T-helper 2 cell treated with Interferon-gamma antibody and Interleukin-4, amounts not matched to agents 5 μg/mL and 100 μg/mL, for 36 hours (primary cell): Measurements from ENCODE around the gene ITGA11.
"Not testable (repeated sequence)": the region's sequence is repeated elsewhere in the genome, so short reads cannot be mapped to it uniquely, and the experiment has no call there.

Experiments
- DNase-seq: peaks from one replicate; pipeline ENCODE4 v3.0.0; 2021; ENCODE audit warnings: low spot score
- H3K27ac Mint-ChIP-seq: one replicate; pipeline ENCODE4 v1.8.0; 2021; ENCODE audit warnings: mild to moderate bottlenecking, mixed read lengths
- H3K27me3 Mint-ChIP-seq: one replicate; pipeline ENCODE4 v1.8.0; 2021; ENCODE audit warnings: low read depth, mixed read lengths
- H3K36me3 Mint-ChIP-seq: one replicate; pipeline ENCODE4 v1.8.0; 2021; ENCODE audit warnings: low read depth, mixed read lengths
- H3K4me1 Mint-ChIP-seq: one replicate; pipeline ENCODE4 v1.8.0; 2021; ENCODE audit warnings: low read depth, mixed read lengths
- H3K4me3 Mint-ChIP-seq: one replicate; pipeline ENCODE4 v1.8.0; 2022; ENCODE audit warnings: mild to moderate bottlenecking, moderate library complexity, mixed read lengths
- H3K9me3 Mint-ChIP-seq: one replicate; pipeline ENCODE4 v1.8.0; 2021; ENCODE audit warnings: mixed read lengths

The ITGA11 gene

DNA sequence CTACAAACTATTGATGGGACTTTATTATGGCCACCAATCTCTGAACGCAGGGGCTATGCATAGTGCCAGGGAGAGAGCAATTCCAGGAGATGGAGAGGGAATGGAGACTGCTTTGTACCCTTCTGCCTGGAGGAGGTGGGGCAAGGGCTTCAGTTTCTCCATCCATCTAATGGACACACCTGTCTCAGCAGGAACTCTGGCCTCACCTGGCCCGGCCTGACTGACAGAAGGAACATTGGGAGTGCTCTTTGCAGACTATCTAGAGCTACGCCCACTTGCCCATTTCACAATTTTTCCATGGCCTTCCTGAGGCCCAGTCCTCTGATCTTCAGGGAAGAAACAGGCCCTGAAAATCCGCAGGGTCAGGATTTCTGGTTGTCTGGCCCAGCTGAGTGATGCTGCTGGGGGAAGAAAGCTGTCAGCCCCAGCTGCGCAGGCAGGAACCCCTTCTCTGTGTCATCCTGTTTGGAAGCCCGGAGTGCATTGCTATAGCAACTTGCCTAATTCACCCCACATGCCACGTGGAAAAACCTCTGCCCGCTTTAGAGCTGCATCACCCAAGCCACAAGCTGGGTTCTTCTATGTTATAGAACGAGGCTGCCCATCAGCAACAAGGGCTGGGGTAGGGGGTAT is 6.4 kb downstream of the ITGA11 start:
- Mint-ChIP-seq H3K27me3 (peaks cover 33% of the 10 kb centered on the region), H3K36me3 (no peaks in the 10 kb centered on the region), H3K27ac (no peak overlapping the region), H3K4me3 (no peak overlapping the region), H3K9me3 (no peaks in the 10 kb centered on the region), H3K4me1 (no peaks in the 10 kb centered on the region)
- DNase-seq = no peak

DNA sequence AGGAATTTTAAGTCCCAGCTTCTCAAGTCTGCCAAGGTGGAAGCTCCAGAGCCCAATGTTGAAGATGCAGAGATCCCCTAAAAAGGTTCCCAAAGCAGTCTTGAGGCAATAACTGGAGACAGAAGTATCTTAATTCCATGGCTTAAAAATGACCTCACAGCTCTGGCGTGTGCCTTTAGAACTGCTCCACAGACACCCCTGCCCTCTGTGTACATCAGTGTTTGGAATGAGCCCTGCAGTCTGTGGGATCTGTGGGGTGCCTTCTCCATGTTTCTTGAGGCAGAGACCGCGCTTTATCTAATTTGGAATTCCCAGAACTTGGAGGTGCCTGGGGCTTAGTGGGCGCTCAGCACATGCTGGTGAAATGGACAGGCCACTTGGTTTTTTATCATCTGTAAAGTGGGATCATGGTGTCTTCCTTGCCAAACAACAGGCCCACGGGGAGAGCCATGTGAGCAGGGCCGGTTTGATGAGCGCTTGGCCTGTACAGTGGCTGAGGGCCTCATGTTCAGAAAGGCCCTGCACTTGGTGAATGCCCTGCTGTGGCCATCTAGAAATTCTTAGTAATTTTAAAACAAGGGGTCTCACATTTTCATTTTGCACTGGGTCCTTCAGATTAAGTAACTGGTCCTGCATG is 7.1 kb downstream of the ITGA11 start:
- peaks cover 26% of the 10 kb centered on the region for H3K27me3 Mint-ChIP-seq
- no peak overlapping the region for H3K4me3 Mint-ChIP-seq
- no peak for DNase-seq
- H3K9me3 Mint-ChIP-seq = no peaks in the 10 kb centered on the region
- no peaks in the 10 kb centered on the region for H3K4me1 Mint-ChIP-seq
- no peaks in the 10 kb centered on the region for H3K36me3 Mint-ChIP-seq
- no peak overlapping the region for H3K27ac Mint-ChIP-seq

DNA sequence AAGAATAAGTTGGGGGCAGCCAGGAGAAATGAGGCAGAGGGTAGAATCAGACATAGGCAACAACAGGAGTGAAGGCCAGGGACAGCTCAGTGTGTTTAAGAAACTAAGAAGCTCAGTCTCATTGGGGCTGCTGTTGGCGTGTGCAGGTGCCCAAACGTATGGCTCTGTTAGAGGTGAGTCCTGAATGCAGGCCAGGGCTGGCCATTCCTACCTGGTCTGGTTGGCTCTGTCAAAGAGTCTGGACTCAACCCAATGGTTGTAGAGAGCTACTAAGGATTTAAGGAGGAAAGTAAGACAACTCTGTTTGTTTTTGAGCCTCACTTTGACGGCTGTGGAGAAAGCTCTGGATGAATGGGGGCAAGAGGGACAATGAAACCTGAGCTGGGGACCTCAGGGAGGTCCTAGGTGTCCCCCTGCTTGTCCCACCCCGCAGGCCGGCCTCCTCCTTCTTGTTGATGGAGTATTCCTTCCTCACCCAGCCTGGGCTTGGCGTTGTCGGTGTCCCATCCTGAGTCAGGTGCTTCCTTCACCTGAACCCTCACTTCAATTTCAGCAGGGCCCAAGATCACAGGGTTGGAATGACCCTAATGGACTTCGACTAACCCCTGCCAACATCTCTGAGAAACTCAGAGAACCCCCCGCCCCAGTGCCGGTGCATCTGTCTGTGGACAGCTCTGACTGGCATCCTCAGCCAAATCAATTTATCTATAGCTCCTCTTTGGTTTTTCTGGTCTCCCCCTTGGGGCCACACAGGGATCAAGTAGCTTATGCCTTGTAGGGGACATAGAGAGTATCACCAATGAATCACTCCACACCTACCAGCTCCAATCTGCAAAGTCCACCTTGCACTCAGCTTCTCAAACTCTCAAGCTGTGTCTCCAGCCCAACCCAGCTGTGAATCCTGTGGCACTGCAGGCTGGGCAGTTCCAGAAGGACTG is 8.3 kb downstream of the ITGA11 start:
- H3K4me3 Mint-ChIP-seq = no peak overlapping the region
- H3K36me3 Mint-ChIP-seq = no peaks in the 10 kb centered on the region
- peaks cover 15% of the 10 kb centered on the region for H3K27me3 Mint-ChIP-seq
- no peaks in the 10 kb centered on the region for H3K4me1 Mint-ChIP-seq
- DNase-seq = no peak
- no peak overlapping the region for H3K27ac Mint-ChIP-seq
- no peaks in the 10 kb centered on the region for H3K9me3 Mint-ChIP-seq

DNA sequence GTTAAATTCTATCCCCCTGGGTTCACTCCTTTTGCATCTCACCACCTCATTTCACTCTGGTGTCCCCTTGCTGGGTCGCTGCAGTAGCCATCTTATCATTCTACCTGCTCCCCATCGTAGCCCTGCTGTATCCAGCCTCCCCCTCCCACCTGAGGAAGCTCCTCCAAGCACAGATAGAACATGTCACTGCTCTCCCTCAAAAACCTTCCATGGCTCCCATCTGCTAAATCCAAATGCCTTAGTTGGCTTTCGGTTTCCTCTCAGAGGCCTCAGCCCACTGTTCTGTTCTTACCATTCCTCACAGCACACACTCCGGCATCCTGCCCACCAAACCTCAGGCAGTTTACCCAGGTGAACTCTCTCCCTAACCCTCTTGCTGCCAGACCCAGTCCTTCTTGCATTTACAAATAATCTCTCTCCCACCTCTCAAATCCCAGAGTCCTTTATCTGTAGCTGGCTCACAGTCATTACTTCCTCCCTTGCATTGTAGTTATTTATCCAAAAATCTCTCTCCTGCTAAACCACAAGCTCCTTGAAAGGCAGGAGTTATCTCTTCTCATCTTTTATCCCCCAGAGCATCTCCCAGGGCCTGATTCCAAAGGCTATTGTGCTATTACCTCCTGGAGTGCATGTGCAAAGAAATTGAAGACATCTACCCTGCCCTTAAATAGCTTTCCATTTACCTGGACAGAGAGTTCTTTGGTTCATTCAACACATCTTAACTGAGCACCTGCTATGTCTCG is 9.4 kb downstream of the ITGA11 start:
- not testable (repeated sequence) for H3K27ac Mint-ChIP-seq, H3K36me3 Mint-ChIP-seq, DNase-seq, H3K4me1 Mint-ChIP-seq, H3K4me3 Mint-ChIP-seq, H3K9me3 Mint-ChIP-seq, H3K27me3 Mint-ChIP-seq

DNA sequence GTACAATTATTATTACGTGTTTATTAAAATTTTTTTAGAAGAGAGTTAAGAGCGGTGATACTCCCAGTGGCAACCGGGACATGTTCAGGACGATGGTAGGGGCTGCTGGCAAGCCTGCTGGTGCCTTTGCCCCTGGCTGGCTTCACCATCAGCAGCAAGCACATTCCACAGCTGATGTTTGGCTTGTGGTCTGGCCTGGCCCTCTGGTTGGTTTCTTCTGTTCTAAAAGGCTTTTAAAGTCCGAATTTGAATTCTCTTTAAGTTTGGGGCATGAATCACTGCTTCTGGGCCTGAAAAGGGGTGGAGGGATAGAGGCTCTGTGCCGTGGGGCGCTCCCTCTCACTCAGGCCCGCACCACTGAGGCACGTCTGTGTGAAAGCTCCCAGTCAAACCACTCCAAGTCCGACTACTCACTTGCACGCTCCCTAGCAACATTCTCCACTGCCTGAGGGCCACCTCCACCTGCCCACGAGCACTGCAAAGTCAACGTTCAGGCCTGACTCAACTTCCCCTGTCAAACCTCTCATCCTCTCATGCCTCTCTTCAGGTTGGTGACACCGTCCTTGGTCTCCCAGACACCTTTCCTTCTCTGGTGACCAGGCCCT is 10.1 kb downstream of the ITGA11 start:
- H3K4me3 Mint-ChIP-seq = no peak overlapping the region
- H3K27me3 Mint-ChIP-seq = peaks cover 7% of the 10 kb centered on the region
- H3K36me3 Mint-ChIP-seq = no peaks in the 10 kb centered on the region
- no peaks in the 10 kb centered on the region for H3K9me3 Mint-ChIP-seq
- no peak for DNase-seq
- no peaks in the 10 kb centered on the region for H3K4me1 Mint-ChIP-seq
- no peak overlapping the region for H3K27ac Mint-ChIP-seq

DNA sequence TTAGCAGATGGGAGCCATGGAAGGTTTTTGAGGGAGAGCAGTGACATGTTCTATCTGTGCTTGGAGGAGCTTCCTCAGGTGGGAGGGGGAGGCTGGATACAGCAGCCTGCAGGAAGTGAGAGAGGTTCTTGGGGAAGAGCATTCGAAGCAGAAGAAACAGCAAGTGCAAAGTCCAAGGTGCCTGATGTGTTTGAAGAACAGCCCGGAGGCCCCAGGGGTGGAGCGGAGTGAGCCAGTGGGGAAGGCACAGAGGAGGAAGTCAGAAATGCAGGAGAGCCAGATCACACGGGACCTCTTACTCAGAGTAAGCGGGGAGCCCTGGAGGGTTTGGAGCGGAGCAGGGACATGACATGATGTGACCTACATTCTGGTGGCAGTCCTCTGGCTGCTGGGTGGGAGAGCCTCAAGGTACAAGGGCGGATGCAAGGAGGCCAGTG is 10.8 kb downstream of the ITGA11 start:
- Mint-ChIP-seq H3K27me3 (peaks cover 4% of the 10 kb centered on the region), H3K4me1 (no peaks in the 10 kb centered on the region), H3K9me3 (no peaks in the 10 kb centered on the region), H3K36me3 (no peaks in the 10 kb centered on the region), H3K4me3 (no peak overlapping the region), H3K27ac (no peak overlapping the region)
- no peak for DNase-seq

DNA sequence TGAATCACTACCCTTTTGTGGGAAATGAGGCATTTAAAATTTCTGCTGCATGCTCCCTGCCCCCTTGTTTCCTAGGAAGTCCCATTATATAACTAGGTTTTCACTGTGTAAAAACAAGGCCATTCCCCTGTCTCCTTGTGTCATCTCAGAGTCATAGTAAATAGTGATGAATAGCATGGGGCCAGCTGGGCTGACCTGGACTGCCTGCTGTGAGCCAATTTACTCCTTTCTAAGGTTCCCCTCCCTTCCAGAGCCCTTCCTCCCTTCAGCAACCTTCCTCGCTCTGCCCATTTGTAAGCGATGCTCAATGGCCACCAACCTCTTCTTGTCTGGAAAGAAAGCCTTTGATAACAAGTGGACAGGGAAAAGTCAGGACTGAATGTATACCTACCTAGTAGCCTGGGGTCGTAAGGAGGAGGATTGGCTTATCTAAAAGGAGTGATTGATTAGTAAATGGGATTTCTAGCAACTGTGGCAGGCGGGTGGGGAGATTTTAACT is 11.7 kb downstream of the ITGA11 start:
- no peaks in the 10 kb centered on the region for H3K36me3 Mint-ChIP-seq
- DNase-seq = no peak
- no peak overlapping the region for H3K4me3 Mint-ChIP-seq
- no peak overlapping the region for H3K27ac Mint-ChIP-seq
- H3K27me3 Mint-ChIP-seq = peaks cover 4% of the 10 kb centered on the region
- no peaks in the 10 kb centered on the region for H3K4me1 Mint-ChIP-seq
- H3K9me3 Mint-ChIP-seq = no peaks in the 10 kb centered on the region

DNA sequence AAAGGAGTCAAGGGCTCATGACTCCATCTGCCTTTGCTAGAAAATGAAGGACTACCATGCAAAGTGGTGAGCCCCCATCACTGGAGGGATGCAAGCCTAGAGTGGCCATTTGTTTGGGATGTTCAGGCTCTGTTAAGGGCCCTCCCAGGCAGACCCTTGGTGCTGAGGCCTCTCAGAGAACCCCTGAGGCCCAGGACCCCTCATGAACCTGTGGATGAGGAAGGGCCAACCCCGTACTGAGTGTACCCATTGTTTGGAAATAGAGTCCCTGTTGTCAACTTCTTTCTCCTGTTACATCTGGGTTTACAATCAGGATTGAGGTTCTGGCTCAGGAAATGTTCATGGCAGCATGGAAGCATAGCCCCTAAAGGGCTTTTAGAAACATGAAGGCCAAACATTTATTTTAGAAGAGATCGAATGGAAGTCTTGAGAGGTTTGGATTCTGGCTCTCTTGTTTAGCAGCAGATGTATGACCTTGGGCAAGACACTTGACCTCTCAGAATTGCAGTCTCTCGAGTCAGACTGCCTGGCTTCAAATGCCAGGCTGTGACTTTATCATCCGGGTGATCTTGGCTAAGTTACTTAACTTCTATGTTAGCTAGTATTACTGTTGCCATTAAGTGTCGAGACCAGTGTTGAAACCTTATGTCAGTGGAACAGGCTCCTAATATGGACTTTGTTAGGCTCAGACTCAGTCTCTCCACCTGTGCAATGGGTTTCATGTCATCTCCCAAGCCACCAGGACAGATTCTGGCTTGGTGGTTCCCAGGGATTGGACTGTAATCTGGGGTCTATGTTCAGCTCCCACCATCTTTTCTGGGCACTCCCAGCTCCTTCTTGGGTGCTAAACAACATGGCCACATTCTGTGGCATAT is 12.4 kb downstream of the ITGA11 start:
- no peaks in the 10 kb centered on the region for H3K9me3 Mint-ChIP-seq
- no peaks in the 10 kb centered on the region for H3K4me1 Mint-ChIP-seq
- H3K27ac Mint-ChIP-seq = no peak overlapping the region
- DNase-seq = no peak
- H3K36me3 Mint-ChIP-seq = no peaks in the 10 kb centered on the region
- no peak overlapping the region for H3K4me3 Mint-ChIP-seq
- peaks cover 4% of the 10 kb centered on the region for H3K27me3 Mint-ChIP-seq

DNA sequence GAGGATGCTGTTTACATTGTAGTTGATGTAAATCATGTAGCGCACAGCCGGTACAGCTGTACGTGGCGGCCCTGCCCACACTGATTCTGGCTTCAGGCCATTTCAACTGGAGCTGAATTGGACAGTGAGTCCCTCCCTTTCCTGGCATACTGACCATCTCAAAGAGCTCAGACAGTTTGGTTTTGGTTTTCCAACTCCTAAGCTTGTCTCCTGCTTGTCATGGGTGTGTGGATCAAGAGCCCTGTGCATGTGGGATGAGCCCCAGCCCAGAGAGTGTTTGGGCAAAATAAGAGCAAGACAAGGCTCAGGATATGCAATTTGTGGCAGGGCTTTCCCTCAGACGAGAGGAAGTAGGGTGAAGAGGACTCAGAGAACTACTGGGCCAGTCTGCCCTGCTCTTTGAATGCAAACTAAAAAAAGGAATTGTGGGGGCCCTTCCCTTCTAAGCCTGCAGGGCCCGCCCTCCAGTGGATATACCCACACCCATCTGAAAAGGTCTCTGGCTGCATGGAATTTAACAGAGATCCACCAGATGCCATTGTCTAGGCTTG is 13.3 kb downstream of the ITGA11 start:
- H3K36me3 Mint-ChIP-seq = no peaks in the 10 kb centered on the region
- H3K4me3 Mint-ChIP-seq = no peak overlapping the region
- H3K9me3 Mint-ChIP-seq = no peaks in the 10 kb centered on the region
- H3K27ac Mint-ChIP-seq = no peak overlapping the region
- H3K4me1 Mint-ChIP-seq = no peaks in the 10 kb centered on the region
- peaks cover 4% of the 10 kb centered on the region for H3K27me3 Mint-ChIP-seq
- no peak for DNase-seq

DNA sequence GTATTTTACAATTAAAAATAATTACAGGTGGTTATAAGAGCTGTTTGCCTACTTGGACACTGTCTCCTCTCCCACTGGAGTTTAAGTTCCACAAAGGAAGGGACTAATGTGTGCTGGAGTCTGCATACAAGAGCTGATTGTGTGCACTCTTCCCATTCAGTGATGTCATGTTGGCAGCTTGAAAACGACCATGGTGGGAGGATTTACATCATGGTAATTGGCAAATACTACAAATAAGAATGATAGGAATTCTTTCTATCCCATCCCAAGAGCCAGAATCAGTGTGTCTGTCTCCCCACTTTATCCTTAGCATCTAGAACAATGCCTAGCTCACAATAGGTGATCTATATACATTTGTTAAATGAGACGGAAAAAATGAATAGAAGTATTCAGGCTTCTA is 14.1 kb downstream of the ITGA11 start:
- no peak overlapping the region for H3K27ac Mint-ChIP-seq
- H3K27me3 Mint-ChIP-seq = peaks cover 4% of the 10 kb centered on the region
- H3K9me3 Mint-ChIP-seq = no peaks in the 10 kb centered on the region
- H3K4me1 Mint-ChIP-seq = no peaks in the 10 kb centered on the region
- no peaks in the 10 kb centered on the region for H3K36me3 Mint-ChIP-seq
- H3K4me3 Mint-ChIP-seq = no peak overlapping the region
- DNase-seq = no peak

DNA sequence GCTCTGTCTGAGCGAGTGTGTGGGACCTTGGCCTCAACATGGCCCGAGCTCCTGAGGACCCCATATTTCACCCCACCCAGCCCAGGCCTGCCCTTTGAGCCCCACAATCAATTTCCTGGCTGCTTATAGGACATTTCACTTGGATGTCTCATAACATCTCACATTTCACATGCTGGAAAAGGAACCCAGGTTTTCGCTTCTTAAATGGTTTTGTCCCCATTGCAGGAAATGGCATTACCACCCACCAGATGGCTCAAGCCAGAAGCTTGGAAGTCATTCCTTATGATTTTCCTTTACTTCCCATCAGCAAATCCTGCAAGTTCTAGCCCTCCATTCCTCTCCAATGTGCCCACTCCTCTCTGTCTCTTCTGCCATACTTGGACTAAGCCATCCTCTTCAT is 14.9 kb downstream of the ITGA11 start:
- H3K4me1 Mint-ChIP-seq = no peaks in the 10 kb centered on the region
- H3K27ac Mint-ChIP-seq = no peak overlapping the region
- no peak overlapping the region for H3K4me3 Mint-ChIP-seq
- H3K27me3 Mint-ChIP-seq = peaks cover 4% of the 10 kb centered on the region
- no peaks in the 10 kb centered on the region for H3K36me3 Mint-ChIP-seq
- DNase-seq = no peak
- H3K9me3 Mint-ChIP-seq = no peaks in the 10 kb centered on the region

DNA sequence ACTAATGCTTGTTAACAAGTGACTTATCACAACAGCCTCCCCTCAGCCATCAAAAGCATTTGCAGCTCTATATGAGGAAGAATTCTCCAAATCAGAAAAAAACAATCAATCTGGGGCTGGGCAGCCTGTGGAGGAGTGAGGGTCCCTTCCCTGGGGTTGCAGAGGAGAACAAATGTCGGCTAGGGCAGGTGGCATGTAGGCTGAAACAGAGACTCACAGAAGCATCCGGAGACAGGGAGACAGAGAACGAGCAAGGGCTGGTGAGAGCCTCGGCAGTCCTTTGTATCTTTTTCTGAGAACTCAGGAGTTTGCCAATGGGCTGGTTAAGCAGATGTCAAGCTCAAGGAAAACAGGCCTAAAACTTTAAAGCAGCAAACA is 15.8 kb downstream of the ITGA11 start:
- no peak for DNase-seq
- Mint-ChIP-seq H3K4me3 (no peak overlapping the region), H3K27me3 (peaks cover 4% of the 10 kb centered on the region)

More for the DNA sequence above, 15.8 kb downstream of the ITGA11 start:
- no peak overlapping the region for H3K27ac Mint-ChIP-seq
- H3K36me3 Mint-ChIP-seq = no peaks in the 10 kb centered on the region
- H3K4me1 Mint-ChIP-seq = no peaks in the 10 kb centered on the region
- no peaks in the 10 kb centered on the region for H3K9me3 Mint-ChIP-seq
